Panc1 (cell line): ENCODE results near the gene CCDC57. TPM values are rescaled to one million over a fixed set of nuclear protein-coding genes. Genes with fewer than 3 reads are reported as not detected.
A peak's percentile ranks its signal among the peaks of the same experiment; 100 is the strongest.

Source experiments
- ATAC-seq: fragments of 200-7000 bp; cut with Tn5 transposase; 2 replicates; pipeline ENCODE4 v1.9.1; 2020; ENCODE audit warnings: mild to moderate bottlenecking, moderate library complexity
- BruUV-seq: library from RNA; stranded (reverse); fragments of 400-500 nt; replicated peaks from 2 replicates; lab custom pipeline; 2021; lab: Mats Ljungman, UMichigan
- CTCF ChIA-PET: fragments of 300-600 bp; sonication (Branson Sonifier 250); formaldehyde crosslinking; loops from one replicate; lab custom pipeline; 2022; ENCODE audit warnings: antibody characterized with exemption; lab: Charles Lee
- POLR2A ChIA-PET: fragments of 300-600 bp; sonication (Branson Sonifier 250); formaldehyde crosslinking; loops from one replicate; lab custom pipeline; 2022; ENCODE audit warnings: antibody characterized with exemption; lab: Charles Lee
- DNase-seq: peaks from one replicate; pipeline ENCODE4 v3.0.0-alpha.2; 2010; ENCODE audit warnings: low read depth, low spot score
- H3K27ac ChIP-seq: 2 replicates; pipeline ENCODE4 v1.5.1; 2011; ENCODE audit warnings: mild to moderate bottlenecking, low read length, inconsistent platforms
- H3K27me3 ChIP-seq: fragments of 200-500 bp; sonication (Bioruptor generic); 2 replicates; pipeline ENCODE4 v1.6.0; 2014; ENCODE audit warnings: low read length, inconsistent platforms; ENCODE audit not compliant: control insufficient read depth, insufficient read depth
- H3K36me3 ChIP-seq: fragments of 200-500 bp; sonication (Bioruptor generic); 2 replicates; pipeline ENCODE4 v1.5.1; 2014; ENCODE audit warnings: inconsistent platforms, mild to moderate bottlenecking, low read length, moderate library complexity; ENCODE audit not compliant: control insufficient read depth, insufficient read depth
- H3K4me1 ChIP-seq: 2 replicates; pipeline ENCODE4 v1.5.1; 2011; ENCODE audit warnings: inconsistent platforms, mild to moderate bottlenecking, low read length, moderate library complexity; ENCODE audit not compliant: control insufficient read depth, insufficient read depth
- H3K4me3 ChIP-seq, 2 experiments: 2 replicates each; pipeline ENCODE4 v1.5.1; 2011 to 2012; ENCODE audit warnings: low read depth in 2 of 2, low read length in 2 of 2, mild to moderate bottlenecking in 2 of 2, inconsistent platforms in 1 of 2, moderate library complexity in 1 of 2
- H3K9me3 ChIP-seq: fragments of 200-500 bp; sonication (Bioruptor generic); 2 replicates; pipeline ENCODE4 v1.5.1; 2014; ENCODE audit warnings: low read depth, mild to moderate bottlenecking, inconsistent platforms, low read length, moderate library complexity; ENCODE audit not compliant: control insufficient read depth, insufficient read depth
- POLR2AphosphoS5 ChIP-seq: IDR thresholded peaks from 2 replicates; pipeline ENCODE4 v1.6.1; 2012; ENCODE audit warnings: mild to moderate bottlenecking, low read depth, low read length, moderate library complexity
- SIN3A ChIP-seq: IDR thresholded peaks from 2 replicates; pipeline ENCODE4 v1.6.1; 2012; ENCODE audit warnings: low read depth, mild to moderate bottlenecking, low read length, moderate library complexity, borderline replicate concordance; ENCODE audit not compliant: insufficient read depth
- TCF7L2 ChIP-seq: IDR thresholded peaks from 2 replicates; pipeline ENCODE4 v1.6.1; 2011; ENCODE audit warnings: mild to moderate bottlenecking, low read depth, low read length, inconsistent platforms
- in situ Hi-C: cut with HindIII; loops from 2 replicates; pipeline ENCODE4 v1.10.0; 2016; ENCODE audit warnings: low sequenced_read_pairs, low pct_unique_long_range_greater_than_20kb
- intact Hi-C: fragments of 100-400 bp; cut with micrococcal nuclease; formaldehyde crosslinking; loops from one replicate; pipeline ENCODE4 v1.10.0; 2022; ENCODE audit not compliant: unreplicated experiment
- total RNA-seq: library from RNA; stranded (reverse); gene quantifications from one replicate; pipeline ENCODE4 v1.2.1, GENCODE V29; 2021; ENCODE audit not compliant: unreplicated experiment
- TF ChIP-seq, protein P1 (sequence below), 2 experiments: IDR thresholded peaks; 2 replicates each; pipeline ENCODE4 v1.6.1; 2011 to 2012; ENCODE audit warnings: low read depth in 2 of 2, control low read depth in 1 of 2, low read length in 1 of 2, mild to moderate bottlenecking in 1 of 2, moderate library complexity in 1 of 2; ENCODE audit not compliant: insufficient read depth in 1 of 2
- TF ChIP-seq, protein P2 (sequence below): fragments of 450-650 bp; IDR thresholded peaks from 2 replicates; pipeline ENCODE4 v1.5.1; 2017; ENCODE audit warnings: mild to moderate bottlenecking

The CCDC57 gene
- total RNA-seq, 1 experiment from 2014 or later, result 63.6 TPM

DNA sequence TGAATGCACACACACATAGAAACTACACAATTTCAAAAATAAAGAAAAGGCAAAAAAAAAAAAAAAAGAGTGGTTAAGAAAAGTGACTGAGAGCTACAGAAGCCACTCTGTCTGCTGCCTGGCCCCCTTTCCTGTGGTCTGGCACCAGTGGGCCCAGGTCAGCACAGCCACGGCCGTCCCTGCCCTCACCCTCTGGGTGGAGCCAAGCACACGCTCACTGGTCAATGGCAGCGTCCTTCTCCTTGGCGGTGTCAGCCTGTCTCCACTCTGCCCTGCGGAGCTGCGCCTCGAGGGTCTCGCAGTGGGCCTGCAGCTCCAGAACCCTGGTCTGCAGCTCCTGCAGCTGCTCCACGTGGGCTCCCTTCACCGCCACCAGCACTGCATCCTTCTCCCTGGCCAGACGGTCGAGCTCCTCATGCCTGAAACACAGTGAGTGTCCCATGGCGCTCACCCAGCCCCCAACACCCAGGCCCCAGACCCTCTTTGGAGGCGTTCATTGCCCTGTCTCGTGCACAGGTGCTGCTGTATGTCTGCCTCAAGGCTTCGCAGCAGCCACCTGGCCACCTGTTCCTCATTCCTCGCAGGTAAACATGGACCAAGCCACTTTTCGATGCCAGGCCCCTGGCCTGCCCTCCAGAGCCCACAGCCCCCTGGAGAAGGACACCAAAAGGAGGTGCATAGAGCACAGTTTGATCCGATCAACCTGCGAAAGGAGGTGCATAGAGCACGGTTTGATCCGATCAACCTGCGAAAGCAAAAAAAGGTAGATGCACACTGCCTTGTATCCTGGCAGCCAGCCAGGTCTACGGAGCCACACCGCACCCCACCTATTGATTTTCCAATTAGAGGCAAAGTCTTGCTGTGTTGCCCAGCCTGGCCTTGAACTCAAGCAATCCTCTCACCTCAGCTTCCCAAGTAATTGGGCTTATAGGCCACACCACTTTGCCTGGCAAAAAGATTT is 24.4 kb downstream of the CCDC57 start:
- ATAC-seq (peak; percentile 43; the same call in 1 of the 2 replicates), DNase-seq (no peak)
- H3K27ac ChIP-seq, result no peak overlapping the region
- ChIA-PET POLR2A (no interaction called here), CTCF (interaction anchor here (0.6 kb wide), 1 partner anchor 86 kb away, joined by 5 read pairs; no protein-coding TSS in a partner anchor)
- in situ Hi-C loops (no loop called here), intact Hi-C loops (no loop called here)
- BruUV-seq, result no TSS peak
- no peaks in the 10 kb centered on the region for H3K27me3 ChIP-seq
- H3K9me3 ChIP-seq, result no peaks in the 10 kb centered on the region
- no peaks in the 10 kb centered on the region; the same call in 1 of the 2 replicates for H3K36me3 ChIP-seq
- H3K4me3 ChIP-seq, result no peak overlapping the region
- no peak for TF ChIP-seq POLR2AphosphoS5
- TF ChIP-seq TCF7L2, result no peak
- no peak for TF ChIP-seq SIN3A
- TF ChIP-seq, protein P1, sequence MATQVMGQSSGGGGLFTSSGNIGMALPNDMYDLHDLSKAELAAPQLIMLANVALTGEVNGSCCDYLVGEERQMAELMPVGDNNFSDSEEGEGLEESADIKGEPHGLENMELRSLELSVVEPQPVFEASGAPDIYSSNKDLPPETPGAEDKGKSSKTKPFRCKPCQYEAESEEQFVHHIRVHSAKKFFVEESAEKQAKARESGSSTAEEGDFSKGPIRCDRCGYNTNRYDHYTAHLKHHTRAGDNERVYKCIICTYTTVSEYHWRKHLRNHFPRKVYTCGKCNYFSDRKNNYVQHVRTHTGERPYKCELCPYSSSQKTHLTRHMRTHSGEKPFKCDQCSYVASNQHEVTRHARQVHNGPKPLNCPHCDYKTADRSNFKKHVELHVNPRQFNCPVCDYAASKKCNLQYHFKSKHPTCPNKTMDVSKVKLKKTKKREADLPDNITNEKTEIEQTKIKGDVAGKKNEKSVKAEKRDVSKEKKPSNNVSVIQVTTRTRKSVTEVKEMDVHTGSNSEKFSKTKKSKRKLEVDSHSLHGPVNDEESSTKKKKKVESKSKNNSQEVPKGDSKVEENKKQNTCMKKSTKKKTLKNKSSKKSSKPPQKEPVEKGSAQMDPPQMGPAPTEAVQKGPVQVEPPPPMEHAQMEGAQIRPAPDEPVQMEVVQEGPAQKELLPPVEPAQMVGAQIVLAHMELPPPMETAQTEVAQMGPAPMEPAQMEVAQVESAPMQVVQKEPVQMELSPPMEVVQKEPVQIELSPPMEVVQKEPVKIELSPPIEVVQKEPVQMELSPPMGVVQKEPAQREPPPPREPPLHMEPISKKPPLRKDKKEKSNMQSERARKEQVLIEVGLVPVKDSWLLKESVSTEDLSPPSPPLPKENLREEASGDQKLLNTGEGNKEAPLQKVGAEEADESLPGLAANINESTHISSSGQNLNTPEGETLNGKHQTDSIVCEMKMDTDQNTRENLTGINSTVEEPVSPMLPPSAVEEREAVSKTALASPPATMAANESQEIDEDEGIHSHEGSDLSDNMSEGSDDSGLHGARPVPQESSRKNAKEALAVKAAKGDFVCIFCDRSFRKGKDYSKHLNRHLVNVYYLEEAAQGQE (IDR thresholded peaks at IDR 0.05; ENCODE audit: insufficient read depth in 1 of 2, low read depth in 2 of 2, low read length in 1 of 2), result no peak
- TF ChIP-seq, protein P2, sequence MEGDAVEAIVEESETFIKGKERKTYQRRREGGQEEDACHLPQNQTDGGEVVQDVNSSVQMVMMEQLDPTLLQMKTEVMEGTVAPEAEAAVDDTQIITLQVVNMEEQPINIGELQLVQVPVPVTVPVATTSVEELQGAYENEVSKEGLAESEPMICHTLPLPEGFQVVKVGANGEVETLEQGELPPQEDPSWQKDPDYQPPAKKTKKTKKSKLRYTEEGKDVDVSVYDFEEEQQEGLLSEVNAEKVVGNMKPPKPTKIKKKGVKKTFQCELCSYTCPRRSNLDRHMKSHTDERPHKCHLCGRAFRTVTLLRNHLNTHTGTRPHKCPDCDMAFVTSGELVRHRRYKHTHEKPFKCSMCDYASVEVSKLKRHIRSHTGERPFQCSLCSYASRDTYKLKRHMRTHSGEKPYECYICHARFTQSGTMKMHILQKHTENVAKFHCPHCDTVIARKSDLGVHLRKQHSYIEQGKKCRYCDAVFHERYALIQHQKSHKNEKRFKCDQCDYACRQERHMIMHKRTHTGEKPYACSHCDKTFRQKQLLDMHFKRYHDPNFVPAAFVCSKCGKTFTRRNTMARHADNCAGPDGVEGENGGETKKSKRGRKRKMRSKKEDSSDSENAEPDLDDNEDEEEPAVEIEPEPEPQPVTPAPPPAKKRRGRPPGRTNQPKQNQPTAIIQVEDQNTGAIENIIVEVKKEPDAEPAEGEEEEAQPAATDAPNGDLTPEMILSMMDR, result no peak
- no peaks in the 10 kb centered on the region for H3K4me1 ChIP-seq

DNA sequence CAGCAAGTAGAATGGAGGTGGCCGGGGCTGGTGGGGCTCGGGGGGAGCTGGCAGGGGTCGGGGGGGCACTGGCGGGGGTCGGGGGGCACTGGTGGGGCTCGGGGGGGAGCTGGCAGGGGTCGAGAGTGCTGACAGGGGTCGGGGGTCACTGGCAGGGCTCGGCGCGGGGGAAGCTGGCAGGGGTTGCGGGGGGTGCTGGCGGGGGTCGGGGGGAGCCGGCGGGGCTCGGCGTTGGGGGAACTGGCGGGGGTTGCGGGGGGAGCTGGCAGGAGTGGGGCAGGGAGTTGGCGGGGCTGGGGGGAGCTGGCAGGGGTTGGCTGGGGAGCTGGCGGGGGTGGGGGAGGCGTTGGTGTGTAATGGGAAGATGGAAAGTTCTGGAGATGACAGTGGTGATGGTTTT is 25.1 kb downstream of the CCDC57 start:
- in situ Hi-C loops, result no loop called here

More for the DNA sequence above, 25.1 kb downstream of the CCDC57 start:
- ChIA-PET POLR2A (interaction anchor here (0.5 to 0.7 kb wide), 2 partner anchors 14 to 83 kb away, joined by 3 to 6 read pairs; no protein-coding TSS in a partner anchor), CTCF (interaction anchor here (0.6 kb wide), 1 partner anchor 85 kb away, joined by 5 read pairs; no protein-coding TSS in a partner anchor)
- no peaks in the 10 kb centered on the region for H3K4me1 ChIP-seq
- no TSS peak for BruUV-seq
- TF ChIP-seq, protein P1 (IDR thresholded peaks at IDR 0.05; ENCODE audit: insufficient read depth in 1 of 2, low read depth in 2 of 2, low read length in 1 of 2), result no peak
- TF ChIP-seq, protein P2, result no peak
- no peak for TF ChIP-seq POLR2AphosphoS5
- no peak for TF ChIP-seq SIN3A
- no peak for TF ChIP-seq TCF7L2
- no peak for ATAC-seq
- H3K27ac ChIP-seq, result no peak overlapping the region
- no peaks in the 10 kb centered on the region for H3K9me3 ChIP-seq
- intact Hi-C loops, result no loop called here
- no peak for DNase-seq
- no peaks in the 10 kb centered on the region for H3K27me3 ChIP-seq
- H3K36me3 ChIP-seq, result no peaks in the 10 kb centered on the region; the same call in none of the 2 replicates
- H3K4me3 ChIP-seq, result no peak overlapping the region
